ENCODE measurements around the gene STAC.

- TF ChIP-seq, protein P1, sequence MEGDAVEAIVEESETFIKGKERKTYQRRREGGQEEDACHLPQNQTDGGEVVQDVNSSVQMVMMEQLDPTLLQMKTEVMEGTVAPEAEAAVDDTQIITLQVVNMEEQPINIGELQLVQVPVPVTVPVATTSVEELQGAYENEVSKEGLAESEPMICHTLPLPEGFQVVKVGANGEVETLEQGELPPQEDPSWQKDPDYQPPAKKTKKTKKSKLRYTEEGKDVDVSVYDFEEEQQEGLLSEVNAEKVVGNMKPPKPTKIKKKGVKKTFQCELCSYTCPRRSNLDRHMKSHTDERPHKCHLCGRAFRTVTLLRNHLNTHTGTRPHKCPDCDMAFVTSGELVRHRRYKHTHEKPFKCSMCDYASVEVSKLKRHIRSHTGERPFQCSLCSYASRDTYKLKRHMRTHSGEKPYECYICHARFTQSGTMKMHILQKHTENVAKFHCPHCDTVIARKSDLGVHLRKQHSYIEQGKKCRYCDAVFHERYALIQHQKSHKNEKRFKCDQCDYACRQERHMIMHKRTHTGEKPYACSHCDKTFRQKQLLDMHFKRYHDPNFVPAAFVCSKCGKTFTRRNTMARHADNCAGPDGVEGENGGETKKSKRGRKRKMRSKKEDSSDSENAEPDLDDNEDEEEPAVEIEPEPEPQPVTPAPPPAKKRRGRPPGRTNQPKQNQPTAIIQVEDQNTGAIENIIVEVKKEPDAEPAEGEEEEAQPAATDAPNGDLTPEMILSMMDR (conservative IDR thresholded peaks at IDR 0.05; ENCODE audit: low read depth, low read length), result no peak
- TF ChIP-seq EZH2 (IDR thresholded peaks at IDR 0.05; ENCODE audit: borderline replicate concordance, low read depth, low read length, poor library complexity, severe bottlenecking), result no peak
Measured at GRCh38 chr3:36519682-36520081, 139.4 kb downstream of the STAC start.

All from A673 (cell line).